Activated naive CD4-positive, alpha-beta T cell treated with anti-CD3 and anti-CD28 coated beads for 36 hours (primary cell): ENCODE results near the gene ZPBP. TPM values are rescaled to one million over a fixed set of nuclear protein-coding genes. Genes with fewer than 3 reads are reported as not detected.

Experiments
- CTCF ChIA-PET: fragments of 350-600 bp; sonication (Branson Sonifier 250); formaldehyde crosslinking; loops from one replicate; lab custom pipeline; 2021; ENCODE audit warnings: antibody characterized with exemption; lab: Charles Lee
- DNase-seq: peaks from one replicate; pipeline ENCODE4 v3.0.0-alpha.2; 2020
- H3K27ac Mint-ChIP-seq: one replicate; pipeline ENCODE4 v1.8.0; 2021; ENCODE audit warnings: mild to moderate bottlenecking, mixed read lengths
- H3K27me3 Mint-ChIP-seq: one replicate; pipeline ENCODE4 v1.8.0; 2021; ENCODE audit warnings: low read depth, mixed read lengths
- H3K36me3 Mint-ChIP-seq: one replicate; pipeline ENCODE4 v1.8.0; 2021; ENCODE audit warnings: low read depth, mixed read lengths
- H3K4me1 Mint-ChIP-seq: one replicate; pipeline ENCODE4 v1.8.0; 2021; ENCODE audit warnings: low read depth, mixed read lengths
- H3K4me3 Mint-ChIP-seq: one replicate; pipeline ENCODE4 v1.8.0; 2021; ENCODE audit warnings: mild to moderate bottlenecking, moderate library complexity, mixed read lengths
- H3K9me3 Mint-ChIP-seq: one replicate; pipeline ENCODE4 v1.8.0; 2021; ENCODE audit warnings: mixed read lengths
- intact Hi-C: fragments of 100-400 bp; cut with micrococcal nuclease; formaldehyde crosslinking; loops from one replicate; pipeline ENCODE4 v1.15.1; 2023
- total RNA-seq, 2 experiments: library from RNA; stranded (reverse); gene quantifications; one replicate each; pipeline ENCODE4 v1.2.3, GENCODE V29; 2021

ZPBP gene
- total RNA-seq, 2 experiments from 2014 or later = not detected

DNA sequence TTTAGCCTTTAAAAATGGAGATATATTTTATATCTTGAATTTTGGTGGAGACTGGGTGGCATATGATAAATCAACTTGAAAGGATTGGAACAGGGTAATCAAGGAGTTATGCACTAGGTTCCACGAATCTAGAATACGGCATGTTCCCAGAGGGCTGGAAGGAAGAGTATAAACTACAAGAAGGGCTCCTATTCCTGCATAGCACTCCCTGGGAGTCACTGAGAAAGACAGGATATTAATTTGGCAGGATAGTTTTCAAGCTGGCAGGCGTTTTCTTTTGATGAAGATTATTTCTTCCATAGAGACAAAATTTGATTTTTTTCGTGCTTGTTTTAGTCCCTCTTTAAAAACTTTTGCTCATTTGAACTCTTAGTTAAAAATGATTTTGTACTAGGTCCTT, 199.9 kb downstream of the ZPBP start:
- H3K27me3 Mint-ChIP-seq = peaks cover 5% of the 10 kb centered on the region
- H3K27ac Mint-ChIP-seq = no peak overlapping the region
- H3K9me3 Mint-ChIP-seq = no peaks in the 10 kb centered on the region
- no peaks in the 10 kb centered on the region for H3K36me3 Mint-ChIP-seq
- H3K4me3 Mint-ChIP-seq = no peak overlapping the region
- intact Hi-C loops = no loop called here
- no peaks in the 10 kb centered on the region for H3K4me1 Mint-ChIP-seq
- CTCF ChIA-PET = no interaction called here
- DNase-seq = no peak

DNA sequence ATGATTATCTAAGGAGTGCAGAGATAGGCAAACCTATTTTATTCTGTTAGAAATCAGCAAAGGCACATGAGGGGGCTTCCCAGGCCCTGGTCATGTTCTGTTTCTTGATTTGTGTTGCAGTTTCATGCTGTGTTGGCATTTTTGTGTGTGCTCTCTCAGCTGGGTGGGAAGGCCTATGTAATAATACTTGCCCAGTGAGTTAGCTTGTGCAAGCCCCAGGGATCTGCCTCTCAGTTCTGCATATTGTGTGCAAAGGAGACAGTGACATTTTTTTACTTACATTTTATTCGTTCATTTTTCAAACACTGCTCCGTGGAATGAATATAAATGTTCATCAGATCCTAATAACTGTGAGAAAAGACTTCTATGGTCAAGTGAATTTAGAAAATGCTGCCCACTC, 200.6 kb downstream of the ZPBP start:
- Mint-ChIP-seq H3K27ac (no peak overlapping the region), H3K9me3 (no peaks in the 10 kb centered on the region)
- DNase-seq = no peak

More for the DNA sequence above, 200.6 kb downstream of the ZPBP start:
- intact Hi-C loops = no loop called here
- Mint-ChIP-seq H3K4me3 (no peak overlapping the region), H3K36me3 (no peaks in the 10 kb centered on the region), H3K4me1 (no peaks in the 10 kb centered on the region), H3K27me3 (peaks cover 5% of the 10 kb centered on the region)
- CTCF ChIA-PET = no interaction called here

Other genes with a start within 250 kb of the ZPBP start
- gene IKZF1, start 211.5 kb upstream of the ZPBP start, total RNA-seq = 100 to 1,000 TPM; 213 to 226 TPM